Stimulated activated CD4-positive, alpha-beta T cell treated with anti-CD3 and anti-CD28 coated beads, Interleukin-12 subunit alpha, Interleukin-12 subunit beta, amount 100 ng/mL, for 48 hours (primary cell): Measurements from ENCODE around the gene PCMT1.
"Not testable (repeated sequence)": the region's sequence is repeated elsewhere in the genome, so short reads cannot be mapped to it uniquely, and the experiment has no call there.

Experiments
- DNase-seq, 3 donors: peaks; one replicate each; pipeline ENCODE4 v3.0.0-alpha.2; 2020; ENCODE audit warnings: low read depth in 2 of 3, low spot score in 1 of 3

The PCMT1 gene

DNA sequence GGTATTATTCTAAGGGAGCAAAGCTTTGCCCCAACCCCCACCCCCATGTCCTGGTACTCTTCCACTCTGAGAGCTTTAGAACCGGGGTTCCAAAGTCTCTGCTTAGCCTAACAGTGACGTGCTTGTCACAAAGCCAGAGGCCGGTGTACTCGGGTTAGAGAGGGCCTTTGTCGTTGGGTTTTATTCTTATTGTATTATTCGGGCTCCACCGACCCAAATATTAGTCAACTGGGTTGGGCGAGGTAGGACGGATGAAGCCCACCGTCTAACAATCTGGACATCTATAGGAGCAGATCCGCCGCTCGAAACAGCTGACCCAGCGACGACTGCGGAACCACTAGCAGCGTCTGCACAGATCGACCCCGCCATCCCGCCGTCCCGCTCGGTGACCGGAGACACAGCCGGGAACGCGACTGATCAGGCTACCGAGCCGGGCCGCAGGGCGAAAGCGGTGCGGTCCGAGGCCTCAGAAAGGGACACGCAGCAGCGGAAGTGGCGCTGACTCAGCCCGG lies 403 bp upstream of the PCMT1 start:
- DNase-seq = not testable (repeated sequence)

- peak; percentile 41 to 47 (median 45) for DNase-seq
Measured at GRCh38 chr6:149750136-149750609, 632 bp downstream of the PCMT1 start.

DNA sequence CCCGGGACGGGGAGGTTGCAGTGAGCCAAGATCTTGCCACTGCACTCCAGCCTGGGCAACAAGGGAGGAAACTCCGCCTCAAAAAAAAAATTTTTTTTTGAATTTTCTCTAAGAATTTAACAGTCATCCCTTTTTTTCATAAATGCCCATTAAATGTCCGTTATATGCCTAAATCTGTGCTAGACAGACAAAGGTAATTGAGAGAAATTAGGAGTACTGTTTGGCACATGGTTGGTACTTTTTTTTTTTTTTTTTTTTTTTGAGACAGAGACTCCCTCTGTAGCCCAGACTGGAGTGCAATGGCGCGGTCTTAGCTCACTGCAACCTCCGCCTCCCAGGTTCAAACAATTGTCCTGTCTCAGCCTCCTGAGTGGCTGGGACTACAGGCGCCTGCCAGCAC lies 1.7 kb downstream of the PCMT1 start:
- no peak for DNase-seq

DNA sequence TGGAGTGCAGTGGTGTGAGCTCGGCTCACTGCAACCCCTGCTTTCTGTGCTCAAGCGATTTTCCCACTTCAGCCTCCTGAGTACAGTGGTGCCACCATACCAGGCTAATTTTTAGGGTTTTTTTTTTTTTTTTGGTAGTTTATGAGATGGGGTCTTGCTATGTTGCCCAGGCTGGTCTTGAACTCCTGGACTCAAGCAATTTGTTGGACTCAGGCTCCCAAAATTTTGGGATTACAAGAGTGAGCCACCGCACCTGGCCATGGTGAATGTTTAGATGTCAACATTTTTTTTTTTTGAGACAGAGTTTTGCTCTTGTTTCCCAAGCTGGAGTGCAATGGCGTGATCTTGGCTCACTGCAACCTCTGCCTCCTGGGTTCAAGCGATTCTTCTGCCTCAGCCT lies 2.4 kb downstream of the PCMT1 start:
- DNase-seq = not testable (repeated sequence)

GRCh38 chr6:149752600-149753373 lies 3.2 kb downstream of the PCMT1 start:
- no peak for DNase-seq

- DNase-seq = not testable (repeated sequence)
Measured at GRCh38 chr6:149753374-149753637, 3.8 kb downstream of the PCMT1 start.

- no peak for DNase-seq
Measured at GRCh38 chr6:149754548-149754947, 5.0 kb downstream of the PCMT1 start.

- DNase-seq = no peak
Measured at GRCh38 chr6:149755300-149756260, 6.0 kb downstream of the PCMT1 start.

- DNase-seq = no peak
Measured at GRCh38 chr6:149756261-149756636, 6.7 kb downstream of the PCMT1 start.

DNA sequence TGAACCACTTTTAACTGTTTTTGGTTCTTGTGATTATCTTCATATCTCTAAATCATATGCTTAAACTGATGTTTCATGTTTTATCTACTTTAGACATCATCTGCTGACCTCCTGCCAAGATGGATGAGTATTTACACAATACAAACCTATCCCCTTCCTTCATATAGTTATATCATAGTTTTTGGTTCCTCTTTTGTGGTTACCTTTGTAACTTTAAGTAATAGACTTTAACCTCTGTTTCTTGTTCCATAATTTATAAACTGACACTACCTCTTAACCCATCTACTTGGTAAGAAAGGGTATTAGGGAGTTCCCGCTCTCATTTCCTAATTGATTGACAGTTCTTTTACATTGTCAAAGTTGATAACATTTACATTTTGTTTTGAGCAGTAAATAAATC lies 11.9 kb downstream of the PCMT1 start:
- DNase-seq = no peak

GRCh38 chr6:149763866-149764265 lies 14.3 kb downstream of the PCMT1 start:
- DNase-seq = no peak

GRCh38 chr6:149766156-149766769 lies 16.7 kb downstream of the PCMT1 start:
- DNase-seq = no peak

- DNase-seq = no peak
Measured at GRCh38 chr6:149769676-149770075, 20.1 kb downstream of the PCMT1 start.

DNA sequence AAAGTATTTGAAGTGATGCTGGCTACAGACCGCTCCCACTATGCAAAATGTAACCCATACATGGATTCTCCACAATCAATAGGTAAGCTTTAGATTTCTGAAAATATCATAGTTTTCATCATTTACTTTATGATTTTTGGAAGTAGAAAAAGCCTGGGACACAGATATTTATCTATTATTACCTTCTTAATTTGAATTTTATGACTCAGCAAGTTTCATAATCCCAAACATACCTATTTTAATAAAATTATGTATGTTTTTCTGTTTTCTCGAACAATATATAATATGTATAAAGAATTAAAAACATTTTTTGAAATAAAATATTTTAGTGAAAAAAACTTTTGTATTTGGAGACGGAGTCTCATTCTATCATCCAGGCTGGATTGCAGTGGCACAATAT lies 21.6 kb downstream of the PCMT1 start:
- no peak for DNase-seq

DNA sequence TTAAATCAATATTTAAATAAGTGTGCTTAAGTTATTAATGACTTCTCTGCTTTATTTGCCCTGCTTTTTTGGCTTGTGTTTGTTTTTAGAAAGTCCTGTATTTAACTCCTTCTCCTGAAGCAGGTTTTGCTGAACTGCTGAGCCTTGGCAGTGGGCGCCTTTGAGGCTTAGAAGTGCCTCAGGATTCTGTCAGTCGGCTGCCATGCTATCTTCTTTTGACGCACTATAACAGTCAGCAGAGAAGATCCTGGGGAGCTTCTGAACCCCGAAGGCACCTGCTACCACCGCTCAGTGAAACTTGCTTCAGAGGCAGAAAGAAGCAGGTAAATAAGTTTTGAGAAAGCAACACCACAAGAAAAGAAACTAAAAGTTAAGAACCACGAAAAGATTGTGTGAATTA lies 22.4 kb downstream of the PCMT1 start:
- DNase-seq = no peak

- no peak for DNase-seq
Measured at GRCh38 chr6:149777624-149778023, 28.1 kb downstream of the PCMT1 start.

DNA sequence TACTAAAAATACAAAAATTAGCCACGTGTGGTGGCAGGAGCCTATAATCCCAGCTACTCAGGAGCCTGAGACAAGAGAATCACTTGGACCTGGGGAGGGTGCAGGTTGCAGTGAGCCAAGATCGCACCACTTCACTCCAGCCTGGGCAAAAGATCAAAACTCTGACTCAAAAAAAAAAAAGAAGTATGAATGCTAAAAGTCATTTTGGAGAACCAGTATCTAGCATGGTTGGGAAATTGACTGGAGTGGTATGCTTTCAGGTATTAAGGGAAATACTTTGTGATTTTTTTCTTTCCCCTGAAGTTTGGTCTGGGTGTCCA lies 30.1 kb downstream of the PCMT1 start:
- no peak for DNase-seq

DNA sequence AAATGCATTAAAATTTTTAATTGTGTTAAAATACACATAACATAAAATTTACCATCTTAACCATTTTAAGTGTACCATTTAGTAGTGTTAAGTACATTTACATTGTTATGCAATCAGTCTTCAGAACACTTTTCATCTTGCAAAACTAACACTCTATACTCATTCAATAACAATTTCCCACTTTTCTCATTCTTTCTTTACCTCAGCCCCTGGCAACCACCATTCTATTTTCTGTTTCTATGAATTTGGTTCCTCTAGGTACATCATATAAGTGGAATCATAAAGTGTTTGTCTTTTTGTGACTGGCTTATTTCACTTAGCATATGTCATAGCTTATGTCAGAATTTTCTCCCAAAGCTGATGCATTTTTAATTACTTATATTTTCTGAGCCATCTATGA lies 32.2 kb downstream of the PCMT1 start:
- DNase-seq = no peak

GRCh38 chr6:149782337-149782736 lies 32.8 kb downstream of the PCMT1 start:
- DNase-seq = no peak

GRCh38 chr6:149783551-149783950 lies 34.0 kb downstream of the PCMT1 start:
- no peak for DNase-seq

DNA sequence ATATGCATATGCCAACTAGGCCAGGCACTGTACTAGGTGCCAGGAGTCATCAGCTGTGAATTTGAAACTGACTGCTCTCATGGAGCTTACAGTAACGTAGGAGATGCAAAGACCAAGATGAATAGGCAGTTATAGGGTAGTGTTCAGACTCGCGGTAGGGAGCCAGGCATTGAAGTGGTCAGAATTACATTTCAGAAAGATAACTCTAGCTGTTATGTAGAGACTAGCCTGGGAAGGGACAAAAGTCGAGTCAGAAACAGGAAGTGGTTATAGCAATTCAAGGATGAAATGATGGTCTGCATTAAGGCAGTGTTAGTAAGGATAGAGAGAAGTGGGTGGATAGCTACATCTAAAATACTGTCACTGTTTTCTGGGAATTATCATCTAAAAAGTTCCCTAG lies 56.6 kb downstream of the PCMT1 start:
- no peak for DNase-seq

DNA sequence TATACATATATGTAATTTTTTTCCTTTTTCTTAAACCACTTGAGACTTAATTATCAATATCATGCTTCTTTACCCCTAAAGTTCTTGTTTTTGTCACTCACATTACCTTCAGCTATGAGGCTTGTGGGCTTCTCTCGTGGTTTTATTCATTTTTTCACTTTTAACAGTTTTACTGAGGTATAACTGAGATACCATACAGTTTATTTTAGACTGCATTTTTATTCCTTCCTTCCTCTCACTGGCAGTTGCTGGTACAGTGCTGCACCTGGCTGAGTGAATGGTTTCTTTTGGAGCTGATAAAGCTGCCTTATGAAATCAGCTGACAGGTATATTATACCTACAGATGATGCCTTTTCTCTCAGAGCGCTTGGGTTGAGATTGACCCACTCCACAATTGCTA lies 60.3 kb downstream of the PCMT1 start:
- DNase-seq = no peak
